ENCODE data around the gene JAKMIP1.

Gene JAKMIP1

DNA sequence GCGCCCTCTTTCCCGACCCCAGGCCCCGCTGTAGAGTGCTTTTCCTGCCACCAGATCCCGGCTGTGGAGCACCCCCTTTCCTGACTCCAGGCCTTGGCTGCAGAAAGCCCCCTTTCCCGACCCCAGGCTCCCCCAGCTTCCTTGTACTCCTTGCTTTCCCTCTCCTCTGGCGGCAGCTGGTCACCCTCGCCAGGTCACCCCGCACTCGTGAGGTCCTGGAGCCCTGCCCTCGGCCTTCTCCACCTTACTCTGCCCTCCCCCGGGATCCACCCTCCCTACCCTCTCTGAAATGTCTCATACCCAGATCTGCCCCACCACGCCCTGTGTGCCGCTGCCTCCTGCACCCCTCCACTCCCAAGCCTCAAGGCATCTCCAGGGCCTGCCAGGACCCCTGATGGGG is 157.2 kb downstream of the JAKMIP1 start:
- no peak overlapping the region for H3K9ac ChIP-seq (ENCODE audit: low read length)
- no peak for DNase-seq
- no peak overlapping the region for H3K4me3 ChIP-seq (ENCODE audit: low read length)
- H3K9me2 ChIP-seq (replicated peaks; ENCODE audit: insufficient read depth, low read length) = no peaks in the 10 kb centered on the region
- H3K27ac ChIP-seq (ENCODE audit: low read length) = no peak overlapping the region
- no peak overlapping the region for H2AFZ ChIP-seq (ENCODE audit: low read length)
- H3K4me1 ChIP-seq (ENCODE audit: low read length) = peaks cover 16% of the 10 kb centered on the region
- H4K20me1 ChIP-seq (ENCODE audit: insufficient read depth, low read length) = no peaks in the 10 kb centered on the region
- H3F3A ChIP-seq (ENCODE audit: insufficient read depth, low read length) = peaks cover 6% of the 10 kb centered on the region; the same call in 1 of the 2 replicates
- no peaks in the 10 kb centered on the region for H3K36me3 ChIP-seq (replicated peaks; ENCODE audit: insufficient read depth, low read length)
- peaks cover 6% of the 10 kb centered on the region; the same call in 1 of the 2 replicates for H3K27me3 ChIP-seq (replicated peaks; ENCODE audit: insufficient read depth, low read length)
- no peaks in the 10 kb centered on the region for H3K9me3 ChIP-seq (replicated peaks; ENCODE audit: insufficient read depth, low read length)
- TF ChIP-seq, protein P1, sequence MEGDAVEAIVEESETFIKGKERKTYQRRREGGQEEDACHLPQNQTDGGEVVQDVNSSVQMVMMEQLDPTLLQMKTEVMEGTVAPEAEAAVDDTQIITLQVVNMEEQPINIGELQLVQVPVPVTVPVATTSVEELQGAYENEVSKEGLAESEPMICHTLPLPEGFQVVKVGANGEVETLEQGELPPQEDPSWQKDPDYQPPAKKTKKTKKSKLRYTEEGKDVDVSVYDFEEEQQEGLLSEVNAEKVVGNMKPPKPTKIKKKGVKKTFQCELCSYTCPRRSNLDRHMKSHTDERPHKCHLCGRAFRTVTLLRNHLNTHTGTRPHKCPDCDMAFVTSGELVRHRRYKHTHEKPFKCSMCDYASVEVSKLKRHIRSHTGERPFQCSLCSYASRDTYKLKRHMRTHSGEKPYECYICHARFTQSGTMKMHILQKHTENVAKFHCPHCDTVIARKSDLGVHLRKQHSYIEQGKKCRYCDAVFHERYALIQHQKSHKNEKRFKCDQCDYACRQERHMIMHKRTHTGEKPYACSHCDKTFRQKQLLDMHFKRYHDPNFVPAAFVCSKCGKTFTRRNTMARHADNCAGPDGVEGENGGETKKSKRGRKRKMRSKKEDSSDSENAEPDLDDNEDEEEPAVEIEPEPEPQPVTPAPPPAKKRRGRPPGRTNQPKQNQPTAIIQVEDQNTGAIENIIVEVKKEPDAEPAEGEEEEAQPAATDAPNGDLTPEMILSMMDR (IDR thresholded peaks at IDR 0.05; ENCODE audit: low read length) = no peak
- TF ChIP-seq EZH2phosphoT487 (IDR thresholded peaks at IDR 0.05; ENCODE audit: low read length) = no peak
- TF ChIP-seq EZH2 (optimal IDR thresholded peaks at IDR 0.05; ENCODE audit: low read depth, low read length) = no peak
- H3K4me2 ChIP-seq (ENCODE audit: low read depth, low read length) = no peak overlapping the region
- H3K79me2 ChIP-seq (ENCODE audit: low read length) = no peaks in the 10 kb centered on the region

DNA sequence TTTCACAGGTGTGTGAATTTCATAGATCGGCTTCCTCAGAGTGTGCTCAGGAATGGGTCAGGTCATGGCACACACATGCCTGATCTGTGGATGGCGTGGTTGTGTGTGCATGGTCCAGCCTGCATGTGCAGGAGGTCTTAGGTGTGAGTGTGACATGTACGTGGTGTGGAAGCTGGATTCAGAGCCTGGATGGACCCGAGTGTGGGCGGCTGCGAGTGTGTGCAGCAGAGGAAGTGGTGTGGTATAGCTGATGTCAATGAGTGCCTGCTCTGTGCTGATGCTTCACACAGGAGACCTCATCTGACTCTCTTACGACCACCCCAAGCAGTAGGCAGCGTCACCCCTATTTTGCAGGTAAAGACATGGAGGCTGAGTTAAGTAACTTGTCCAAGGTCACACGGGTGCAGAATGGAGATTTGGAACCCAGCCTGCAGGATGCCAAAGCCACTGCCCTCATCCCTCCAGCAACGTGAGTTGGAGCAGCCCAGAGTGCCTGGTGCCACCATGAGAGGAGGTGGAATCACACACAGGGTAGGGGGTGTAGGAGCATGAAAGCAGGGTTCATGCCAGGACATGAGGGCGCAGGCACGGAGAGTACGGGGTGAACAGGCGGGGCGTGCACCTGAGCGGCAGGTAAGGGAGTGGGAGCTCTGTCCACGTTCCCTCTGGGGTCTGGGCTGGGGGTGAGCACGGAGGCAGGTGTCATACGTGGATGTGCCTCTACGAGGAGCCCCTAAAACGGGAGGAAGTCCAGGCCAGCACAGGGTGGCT is 157.9 kb downstream of the JAKMIP1 start:
- H3K79me2 ChIP-seq (ENCODE audit: low read length) = no peaks in the 10 kb centered on the region
- no peak overlapping the region for H3K4me2 ChIP-seq (ENCODE audit: low read depth, low read length)
- no peak overlapping the region for H3K4me3 ChIP-seq (ENCODE audit: low read length)
- peaks cover 9% of the 10 kb centered on the region for H3K4me1 ChIP-seq (ENCODE audit: low read length)
- no peaks in the 10 kb centered on the region for H3K9me2 ChIP-seq (replicated peaks; ENCODE audit: insufficient read depth, low read length)
- H3K9ac ChIP-seq (ENCODE audit: low read length) = no peak overlapping the region
- 0 out of 2 replicates have a peak, but pooled peaks cover 3% of the 10 kb centered on the region for H3K27me3 ChIP-seq (replicated peaks; ENCODE audit: insufficient read depth, low read length)
- no peak overlapping the region for H3K27ac ChIP-seq (ENCODE audit: low read length)
- DNase-seq = no peak
- no peak overlapping the region for H2AFZ ChIP-seq (ENCODE audit: low read length)
- H3K36me3 ChIP-seq (replicated peaks; ENCODE audit: insufficient read depth, low read length) = no peaks in the 10 kb centered on the region
- no peak for TF ChIP-seq EZH2 (optimal IDR thresholded peaks at IDR 0.05; ENCODE audit: low read depth, low read length)
- TF ChIP-seq, protein P1 (IDR thresholded peaks at IDR 0.05; ENCODE audit: low read length) = no peak
- no peak for TF ChIP-seq EZH2phosphoT487 (IDR thresholded peaks at IDR 0.05; ENCODE audit: low read length)
- H3F3A ChIP-seq (ENCODE audit: insufficient read depth, low read length) = peaks cover 4% of the 10 kb centered on the region; the same call in 1 of the 2 replicates
- no peaks in the 10 kb centered on the region for H4K20me1 ChIP-seq (ENCODE audit: insufficient read depth, low read length)
- no peaks in the 10 kb centered on the region for H3K9me3 ChIP-seq (replicated peaks; ENCODE audit: insufficient read depth, low read length)

DNA sequence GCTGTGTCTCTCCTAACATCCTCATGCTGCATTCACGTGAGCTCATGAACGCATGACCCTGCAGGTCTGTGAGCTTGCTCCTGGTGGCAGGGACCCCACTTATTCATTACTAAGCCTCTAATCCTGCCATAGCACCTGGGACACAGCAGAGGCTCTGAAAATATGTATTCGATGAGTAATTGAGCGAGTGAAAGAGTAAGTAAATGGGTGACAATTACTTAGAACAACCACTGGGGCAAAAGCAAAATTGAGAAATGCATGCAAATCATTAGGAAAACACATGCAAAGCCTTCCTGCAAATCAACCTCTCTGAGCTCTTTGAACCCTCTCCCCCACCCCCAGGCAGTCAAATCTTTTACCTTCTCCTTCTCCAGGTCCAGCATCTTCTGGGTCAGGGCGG is 158.5 kb downstream of the JAKMIP1 start:
- Histone ChIP-seq H3K4me2 (ENCODE audit: low read depth, low read length) (no peak overlapping the region), H3K4me3 (ENCODE audit: low read length) (no peak overlapping the region), H3K27me3 (replicated peaks; ENCODE audit: insufficient read depth, low read length) (0 out of 2 replicates have a peak, but pooled peaks cover 3% of the 10 kb centered on the region), H3K9me2 (replicated peaks; ENCODE audit: insufficient read depth, low read length) (no peaks in the 10 kb centered on the region), H3K9me3 (replicated peaks; ENCODE audit: insufficient read depth, low read length) (no peaks in the 10 kb centered on the region), H3F3A (ENCODE audit: insufficient read depth, low read length) (no peaks in the 10 kb centered on the region), H3K27ac (ENCODE audit: low read length) (no peak overlapping the region), H4K20me1 (ENCODE audit: insufficient read depth, low read length) (no peaks in the 10 kb centered on the region), H3K4me1 (ENCODE audit: low read length) (peaks cover 2% of the 10 kb centered on the region; the same call in 1 of the 2 replicates), H2AFZ (ENCODE audit: low read length) (no peak overlapping the region), H3K9ac (ENCODE audit: low read length) (no peak overlapping the region), H3K79me2 (ENCODE audit: low read length) (no peaks in the 10 kb centered on the region), H3K36me3 (replicated peaks; ENCODE audit: insufficient read depth, low read length) (no peaks in the 10 kb centered on the region)
- TF ChIP-seq EZH2phosphoT487 (IDR thresholded peaks at IDR 0.05; ENCODE audit: low read length) (no peak), EZH2 (optimal IDR thresholded peaks at IDR 0.05; ENCODE audit: low read depth, low read length) (no peak)
- TF ChIP-seq, protein P1 (IDR thresholded peaks at IDR 0.05; ENCODE audit: low read length) = no peak
- DNase-seq = no peak

Measured in MM.1S (cell line).